NCI-H510A (cell line): ENCODE measurements around the gene STK26.
A peak's percentile ranks its signal among the peaks of the same experiment; 100 is the strongest.
"Not testable (repeated sequence)": the region's sequence is repeated elsewhere in the genome, so short reads cannot be mapped to it uniquely, and the experiment has no call there.

Experiments
- DNase-seq: peaks from one replicate; lab custom pipeline; 2025; lab: John Stamatoyannopoulos, UW

The STK26 gene

DNA sequence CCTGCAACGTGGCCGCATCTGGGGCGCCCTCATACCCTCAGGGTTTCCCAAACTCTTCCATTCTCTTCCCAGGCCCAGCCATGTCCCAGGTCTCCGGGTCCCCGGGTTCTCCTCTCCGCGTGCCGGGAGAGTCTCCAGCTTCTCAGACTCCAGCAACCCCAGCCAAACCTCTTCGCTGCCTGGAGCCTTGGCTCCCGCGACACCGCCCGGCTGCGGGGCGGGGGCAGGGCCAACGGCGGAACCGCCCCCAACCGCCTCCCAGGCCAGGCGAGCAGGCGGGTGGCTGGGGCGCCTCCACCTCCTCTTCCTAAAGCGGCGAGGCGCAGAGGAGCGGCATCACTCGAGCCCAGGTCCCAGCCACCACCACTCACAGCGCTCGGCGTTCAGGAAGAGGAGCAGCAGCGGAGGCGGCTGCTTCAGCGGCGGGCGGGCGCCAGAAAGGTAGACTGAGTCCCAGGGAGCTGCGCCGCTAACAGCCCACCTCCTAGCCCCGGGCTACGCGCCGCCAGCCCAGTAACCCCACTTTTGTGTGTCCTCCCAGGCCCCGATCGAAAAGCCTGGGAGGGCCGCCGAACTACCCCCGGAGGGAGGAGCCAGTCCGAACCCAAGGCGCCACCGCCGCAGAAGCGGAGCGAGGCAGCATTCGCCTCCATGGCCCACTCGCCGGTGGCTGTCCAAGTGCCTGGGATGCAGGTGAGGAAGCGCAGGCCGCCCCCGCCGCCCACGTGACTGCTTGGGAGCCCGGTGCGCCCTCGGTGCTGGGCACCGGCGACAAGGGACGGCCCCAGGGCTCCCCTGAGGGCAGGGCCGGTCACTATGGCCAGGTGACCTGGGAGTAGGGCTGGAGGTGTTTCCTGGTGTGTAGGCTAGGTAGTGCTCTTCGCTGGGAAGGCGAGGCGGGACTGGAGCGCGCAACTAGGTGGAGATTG, at the start of gene STK26:
TSS of gene STK26 (plus strand) at position 336 of the 929 bp plus-strand sequence. CDS start at position 652, 316 bp downstream.
- peak; percentile 66 for DNase-seq

DNA sequence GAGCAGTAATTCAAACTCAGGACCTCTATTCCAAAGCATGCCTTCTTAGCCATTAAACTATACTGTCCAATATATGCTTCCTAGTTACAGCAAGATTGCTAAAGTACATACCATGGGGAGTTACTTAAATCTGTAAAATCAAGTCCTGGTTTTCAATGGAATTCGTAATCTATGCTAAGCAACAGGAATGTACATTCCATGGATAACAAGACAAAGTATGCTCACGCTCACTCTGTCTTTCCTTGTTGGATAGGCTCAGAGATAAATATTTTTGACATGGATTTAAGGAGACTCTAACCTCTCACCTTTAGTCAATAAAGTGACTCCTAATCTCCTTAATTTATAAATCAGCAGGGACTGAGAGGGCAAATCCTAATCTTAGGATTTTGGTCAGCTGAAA, 47.3 kb upstream of the STK26 start:
- no peak for DNase-seq

DNA sequence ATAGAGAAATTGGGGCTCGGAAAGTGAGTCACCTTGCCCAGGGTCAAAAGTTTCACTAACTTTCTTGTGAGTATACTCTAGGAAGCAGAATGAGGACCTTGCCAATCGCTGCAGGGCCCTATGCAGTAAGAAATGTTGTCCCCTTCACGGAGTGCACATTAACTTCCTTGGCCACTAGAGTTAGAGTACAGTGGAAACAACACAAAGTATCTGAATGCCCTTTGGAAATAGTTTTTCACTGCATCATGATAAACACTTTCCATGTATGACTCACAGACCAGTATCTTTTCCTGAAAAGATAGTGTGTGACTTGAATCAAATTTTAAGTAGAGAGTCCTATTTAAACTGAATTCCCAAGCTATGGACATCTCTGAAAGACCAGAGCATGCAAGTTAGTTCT, 45.5 kb upstream of the STK26 start:
- no peak for DNase-seq

DNA sequence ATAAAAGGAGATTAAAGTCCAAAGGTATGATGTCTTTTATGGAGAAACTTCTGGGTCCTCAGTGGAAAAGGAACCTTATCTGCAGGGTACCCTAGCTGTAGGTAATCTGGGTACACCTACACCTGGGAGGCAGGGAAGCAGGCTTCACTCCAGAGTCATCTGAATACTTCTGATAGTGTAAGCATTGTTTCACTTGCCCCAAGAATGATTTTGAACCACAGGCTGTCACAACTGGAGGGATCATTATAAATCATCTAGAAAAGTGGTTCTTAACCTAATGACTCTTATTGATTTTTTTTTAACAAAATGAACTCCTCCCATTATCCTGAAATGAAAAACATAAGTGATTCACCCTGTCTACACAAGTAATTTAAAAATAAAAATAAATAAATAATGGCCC, 44.0 kb upstream of the STK26 start:
- no peak for DNase-seq

DNA sequence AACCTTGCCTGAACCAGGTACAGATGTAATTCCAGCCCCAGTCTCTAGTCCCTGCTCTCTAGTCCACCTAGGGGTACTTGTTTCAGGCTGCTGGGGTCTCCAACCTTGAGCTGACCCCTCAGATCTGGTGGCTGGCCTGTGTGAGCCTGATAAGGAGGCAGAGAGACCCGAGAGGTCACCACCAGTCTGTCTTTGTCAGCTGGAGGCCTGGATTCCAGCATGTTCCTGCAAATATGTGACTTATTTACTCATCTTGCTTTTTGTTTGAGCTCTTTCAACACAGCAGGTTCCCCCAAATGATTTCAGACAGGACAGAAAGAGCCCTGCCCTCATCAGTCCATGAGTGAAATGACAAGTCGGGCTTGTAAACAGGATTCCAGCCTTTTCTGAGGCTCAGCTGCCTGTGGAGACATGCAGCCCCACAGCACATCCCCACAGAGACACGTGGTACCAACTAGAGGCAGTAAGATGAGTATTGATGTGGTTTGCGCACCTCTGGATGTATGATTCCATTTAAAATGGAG, 37.5 kb upstream of the STK26 start:
- DNase-seq: no peak

DNA sequence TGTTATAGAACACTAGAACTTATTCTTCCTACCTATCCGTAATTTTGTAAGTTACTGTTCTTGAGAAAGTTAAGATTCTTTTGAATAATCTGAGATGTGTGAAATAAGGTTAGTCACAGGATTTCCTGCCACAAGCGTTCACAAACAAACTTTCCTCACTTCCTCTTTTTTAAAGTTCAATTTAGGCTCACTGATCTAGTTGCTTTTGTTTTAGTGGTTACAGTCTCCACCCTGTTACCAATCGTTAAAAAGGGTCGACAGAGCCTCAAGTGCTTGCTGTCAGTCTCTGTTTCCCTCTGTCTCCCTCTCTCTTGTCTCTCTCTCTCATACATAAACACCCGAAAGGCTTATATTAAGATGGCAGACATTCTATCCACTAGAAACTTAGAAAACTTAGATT, 35.9 kb upstream of the STK26 start:
- DNase-seq: no peak

DNA sequence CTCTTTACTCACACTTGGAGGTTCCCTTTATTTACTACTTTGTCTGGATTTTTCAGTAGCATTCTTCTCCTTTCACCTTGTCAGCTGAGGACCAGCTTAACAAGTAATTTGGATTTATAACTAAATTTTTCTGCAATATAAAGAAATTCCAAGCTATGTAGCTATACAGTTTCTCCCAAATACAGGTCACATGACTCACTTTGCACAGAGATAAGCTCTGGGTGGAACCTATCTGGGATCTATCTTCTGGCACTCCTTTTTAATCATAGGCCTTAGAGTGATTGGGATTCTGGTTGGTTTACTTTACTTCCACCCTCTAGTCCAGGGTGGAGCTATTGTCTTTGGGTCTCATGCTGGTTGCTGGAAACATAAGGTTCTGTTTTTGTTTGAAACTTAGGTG, 34.9 kb upstream of the STK26 start:
- DNase-seq: no peak

DNA sequence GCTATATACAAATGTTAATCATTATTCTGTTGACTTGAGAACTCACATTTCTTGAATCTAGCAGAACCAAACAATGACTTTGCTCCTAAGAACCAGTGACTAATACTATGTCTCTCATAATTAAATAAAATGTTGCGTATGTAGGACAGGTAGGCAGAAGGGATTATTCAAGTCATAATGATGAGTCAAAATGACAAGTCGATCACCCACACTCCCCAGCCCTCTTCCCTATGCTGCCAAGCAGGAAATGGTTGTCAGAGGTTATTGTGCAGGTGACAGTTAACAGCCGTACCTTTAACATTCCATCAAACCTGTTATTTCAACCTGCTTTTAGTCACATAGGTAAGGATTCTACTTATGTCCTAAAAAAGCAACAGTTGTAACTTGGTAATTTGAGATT, 22.0 kb upstream of the STK26 start:
- DNase-seq: no peak

DNA sequence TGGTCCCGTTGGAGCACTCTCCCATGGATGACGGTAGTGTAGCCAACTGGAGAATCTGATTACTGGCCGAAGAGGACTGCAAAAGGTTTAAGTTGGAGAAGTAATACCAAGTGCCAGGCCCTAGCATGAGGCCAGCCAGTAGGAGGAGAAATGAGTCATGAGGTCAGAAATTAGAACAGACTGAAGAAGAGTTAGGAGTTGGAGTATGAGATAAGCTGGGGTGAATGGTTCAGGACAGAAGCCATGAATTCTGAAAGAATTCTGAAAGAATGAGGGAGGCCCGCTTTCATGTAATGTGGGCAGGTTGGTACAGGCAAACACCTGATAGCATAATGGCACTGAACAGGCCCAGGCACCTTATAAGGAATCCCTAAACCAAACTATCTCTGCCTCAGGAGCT, 18.4 kb upstream of the STK26 start:
- no peak for DNase-seq

DNA sequence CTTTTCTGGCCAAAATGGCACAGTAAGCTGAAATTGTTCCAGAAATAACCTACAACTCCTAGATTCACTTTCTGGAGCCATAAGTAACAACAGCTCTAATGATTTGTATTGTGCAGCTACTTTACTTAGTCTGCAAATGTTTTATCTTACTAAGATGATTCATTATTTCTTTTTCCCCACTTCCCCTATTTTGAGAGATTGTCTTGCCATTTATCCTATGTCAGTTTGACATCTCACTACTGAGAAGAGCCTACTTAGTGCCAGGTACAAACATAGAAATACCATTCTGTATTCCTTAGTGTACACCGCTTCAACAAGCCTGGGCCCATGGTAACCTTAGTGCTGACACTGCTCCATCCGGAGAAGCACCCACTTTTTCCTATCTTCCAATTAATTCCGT, 13.8 kb upstream of the STK26 start:
- DNase-seq: no peak

DNA sequence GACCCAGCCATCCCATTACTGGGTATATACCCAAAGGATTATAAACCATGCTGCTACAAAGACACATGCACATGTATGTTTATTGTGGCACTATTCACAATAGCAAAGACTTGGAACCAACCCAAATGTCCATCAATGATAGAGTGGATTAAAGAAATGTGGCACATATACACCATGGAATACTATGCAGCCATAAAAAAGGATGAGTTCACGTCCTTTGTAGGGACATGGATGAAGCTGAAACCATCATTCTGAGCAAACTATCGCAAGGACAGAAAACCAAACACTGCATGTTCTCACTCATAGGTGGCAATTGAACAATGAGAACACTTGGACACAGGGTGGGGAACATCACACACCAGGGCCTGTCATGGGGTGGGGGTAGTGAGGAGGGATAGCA, 12.9 kb upstream of the STK26 start:
- DNase-seq: not testable (repeated sequence)

DNA sequence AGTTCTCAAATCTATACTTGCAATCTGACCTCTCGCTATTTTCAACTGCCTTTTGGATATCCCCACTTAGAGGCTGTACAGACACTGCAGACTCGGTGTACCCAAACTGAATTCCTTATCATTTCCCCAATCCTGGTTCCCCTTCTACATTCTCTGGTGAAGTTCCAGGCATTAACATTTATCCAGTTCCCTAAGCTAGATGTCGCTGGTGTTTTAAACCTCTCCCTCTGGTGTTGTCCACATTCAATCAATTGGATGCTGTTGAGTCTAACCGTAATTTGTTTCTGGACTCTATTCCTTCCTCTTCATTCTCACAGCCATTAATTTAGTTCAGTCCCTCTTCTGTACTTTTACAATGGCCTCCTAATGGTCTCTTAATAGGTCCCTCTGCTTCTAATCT, 7.2 kb upstream of the STK26 start:
- no peak for DNase-seq

DNA sequence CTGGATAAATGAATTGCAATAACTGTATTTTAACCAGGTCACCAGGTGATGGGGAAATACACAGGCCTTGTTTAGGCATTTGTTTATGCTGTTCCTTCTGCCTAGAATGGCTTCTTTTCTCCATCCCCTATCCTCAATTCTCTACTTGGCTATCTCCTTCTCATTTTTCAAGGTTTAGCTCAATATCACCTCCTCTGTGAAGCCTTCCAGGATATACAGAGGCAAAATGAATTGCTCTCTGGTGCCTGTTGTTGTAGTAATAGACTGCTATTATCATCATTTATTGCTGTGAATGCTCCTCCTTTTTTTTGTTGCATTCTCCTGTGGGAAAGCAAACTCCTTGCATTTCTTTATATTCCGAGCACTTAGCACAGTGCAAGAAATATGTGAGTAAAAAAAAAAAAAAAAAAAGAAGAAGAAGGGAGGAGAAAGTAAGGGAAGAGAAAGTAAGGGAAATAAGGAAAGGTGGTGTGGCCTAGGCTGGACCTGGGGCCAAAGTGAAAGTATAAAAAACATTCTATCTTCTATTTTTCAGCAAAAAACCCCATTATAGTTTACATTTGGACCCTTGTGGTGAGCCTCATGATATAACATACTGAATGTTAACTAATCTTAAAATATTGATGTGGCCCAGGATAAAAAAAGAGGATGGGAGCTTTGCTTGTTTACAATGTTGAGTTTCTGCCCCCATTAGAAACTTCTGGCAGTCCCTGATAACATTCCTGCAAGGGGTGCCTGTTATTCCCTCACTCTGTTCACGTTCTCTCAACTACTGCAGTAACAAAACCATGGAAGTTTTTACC, 6.3 kb upstream of the STK26 start:
- no peak for DNase-seq

DNA sequence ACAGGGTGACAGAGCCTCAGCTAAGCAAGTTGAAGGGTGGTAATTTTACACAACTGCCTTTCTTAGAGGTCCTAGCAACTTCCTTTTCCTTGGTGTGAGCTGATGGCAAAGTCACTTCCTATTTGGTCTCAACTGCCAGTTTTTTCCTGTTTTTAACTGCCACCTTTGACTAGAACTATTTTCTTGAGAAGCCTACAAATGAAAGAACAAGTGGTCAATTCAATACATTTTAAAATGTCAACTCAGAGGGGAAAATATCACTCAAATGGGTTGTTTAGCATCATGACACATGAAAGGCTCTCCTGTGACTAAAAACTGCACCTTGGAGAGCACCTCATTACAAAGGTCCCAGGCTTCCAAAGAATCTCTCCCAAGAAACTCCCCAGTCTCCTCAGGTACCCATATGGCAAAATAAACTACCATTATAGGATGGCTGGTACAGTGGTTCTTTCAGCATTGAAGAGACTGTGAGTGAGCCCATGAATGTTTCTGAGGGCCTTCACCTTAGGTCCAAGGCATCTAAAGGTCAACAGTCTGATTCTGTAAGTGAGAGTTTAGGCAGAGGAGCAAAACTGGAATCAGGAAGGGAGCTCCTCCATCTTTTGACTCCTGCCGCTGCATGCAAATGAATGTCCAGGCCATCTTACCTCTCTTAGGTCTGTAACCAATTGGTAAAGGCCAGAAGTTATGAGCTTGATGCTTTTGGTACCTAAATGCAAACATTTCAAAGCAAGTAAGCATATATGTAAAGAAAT, 5.5 kb upstream of the STK26 start:
- DNase-seq: no peak

DNA sequence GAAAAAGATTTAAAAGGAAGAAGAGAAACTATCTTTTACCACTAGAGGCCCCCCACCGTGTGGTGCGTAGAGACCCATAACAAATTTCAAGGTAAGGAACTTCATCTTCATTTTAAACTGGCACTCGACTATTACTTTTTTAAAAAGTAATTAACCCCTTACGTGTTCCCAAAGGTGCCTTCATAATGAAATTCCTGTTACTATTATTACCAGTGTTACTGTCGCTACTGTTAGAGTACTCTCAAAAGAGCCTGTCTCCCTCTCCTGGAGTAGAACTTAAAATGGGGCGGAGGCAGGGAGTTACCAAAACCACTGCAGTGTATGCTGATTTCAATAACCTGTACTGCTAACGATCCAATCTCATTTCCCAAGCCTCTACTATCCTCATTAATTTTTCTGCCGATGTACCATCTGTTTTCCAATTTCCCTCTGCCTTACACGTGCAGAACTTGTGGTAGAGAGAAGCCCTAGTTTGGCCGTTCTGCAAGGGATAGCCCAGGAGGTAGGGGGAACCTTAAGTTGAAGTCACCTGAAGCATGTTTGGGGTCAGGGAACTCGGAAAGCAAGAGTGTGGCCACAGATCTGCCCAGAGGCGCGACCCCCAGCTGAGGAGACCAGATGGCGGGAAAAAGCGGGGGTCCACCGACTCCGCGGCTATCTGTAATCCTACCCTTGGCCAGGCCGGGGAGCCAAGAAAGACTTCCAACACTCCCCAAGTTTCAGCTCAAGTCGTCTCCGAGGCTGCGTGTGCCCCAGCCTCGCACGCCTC, 720 bp upstream of the STK26 start:
- no peak for DNase-seq

DNA sequence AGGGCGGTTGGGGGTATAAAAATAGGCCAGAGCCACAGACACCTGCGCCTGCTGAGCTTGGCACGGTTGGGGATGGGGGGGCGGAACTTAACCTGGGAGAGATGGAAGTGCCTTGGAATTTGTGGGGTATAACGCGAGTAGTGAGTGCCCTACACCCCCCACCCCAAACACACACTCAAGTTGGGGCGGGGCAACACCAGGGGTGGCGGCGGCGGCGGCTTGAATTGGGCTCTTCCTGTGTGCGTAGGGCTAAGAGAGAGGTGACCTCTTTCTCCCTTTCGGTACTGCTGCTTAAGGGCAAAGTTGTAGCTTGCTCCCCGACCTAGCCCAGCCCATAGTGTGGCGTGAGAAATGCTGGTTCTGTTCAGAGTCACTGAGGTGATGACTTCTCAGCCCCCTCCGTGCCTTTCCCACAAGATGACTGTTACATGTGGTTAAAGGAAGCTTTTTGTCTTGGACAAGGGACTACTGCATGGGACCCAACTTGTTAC, 839 bp downstream of the STK26 start:
- no peak for DNase-seq

DNA sequence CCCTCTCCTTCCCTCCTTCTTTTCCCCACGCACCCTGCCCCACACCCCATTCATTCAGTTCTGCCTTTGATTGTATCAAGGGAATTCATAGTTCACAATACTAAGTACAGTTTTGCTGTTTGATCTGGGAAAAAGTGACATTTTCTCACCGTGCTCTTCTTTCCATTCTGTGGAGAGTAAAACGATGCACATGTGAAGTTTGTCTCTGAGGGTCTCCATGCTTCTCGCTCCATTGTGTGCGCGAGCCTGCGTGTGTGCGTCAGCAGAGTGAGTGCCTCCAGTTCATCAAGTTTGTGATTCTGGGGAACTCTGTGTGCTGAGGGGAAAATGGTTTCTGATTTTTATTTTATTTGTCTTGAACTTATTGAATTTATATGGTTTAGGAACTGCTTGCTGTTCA, 1.9 kb downstream of the STK26 start:
- DNase-seq: no peak

DNA sequence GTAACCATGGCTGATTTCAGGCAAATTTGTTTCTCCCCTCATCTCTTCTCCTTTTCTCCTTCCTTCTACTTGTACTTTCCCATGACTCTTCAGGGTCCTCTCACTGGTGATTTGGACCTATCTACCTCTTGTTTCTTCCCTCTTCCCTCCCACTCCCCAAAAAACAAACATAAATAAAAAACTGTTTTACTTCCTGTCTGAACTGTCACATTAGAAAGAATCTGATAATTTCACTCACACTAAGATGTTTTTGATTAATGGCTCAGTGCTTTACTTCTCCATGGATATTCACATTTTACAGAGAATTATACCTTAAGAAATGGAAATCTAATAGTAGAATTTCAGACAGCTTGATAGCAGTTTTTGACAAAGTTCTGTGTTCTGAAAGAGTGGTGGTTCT, 7.2 kb downstream of the STK26 start:
- no peak for DNase-seq

DNA sequence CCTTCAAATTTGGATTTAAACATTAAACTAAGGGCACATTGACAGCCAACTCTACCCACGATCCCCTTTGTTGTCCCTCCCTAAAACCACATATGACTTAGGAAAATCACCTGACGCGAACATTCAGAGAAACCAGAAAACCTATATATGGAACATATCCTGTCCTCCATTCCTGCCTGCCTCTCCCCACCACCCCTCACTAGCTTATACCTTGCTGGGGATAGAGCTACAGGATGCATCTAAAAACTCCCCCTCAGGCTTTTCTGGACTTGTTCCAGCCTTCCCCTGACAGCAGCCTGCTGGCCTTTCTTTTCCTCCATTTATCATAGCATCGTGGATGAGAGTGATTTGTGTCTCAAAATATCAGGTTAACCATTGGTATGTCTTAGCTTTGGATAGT, 8.8 kb downstream of the STK26 start:
- no peak for DNase-seq

DNA sequence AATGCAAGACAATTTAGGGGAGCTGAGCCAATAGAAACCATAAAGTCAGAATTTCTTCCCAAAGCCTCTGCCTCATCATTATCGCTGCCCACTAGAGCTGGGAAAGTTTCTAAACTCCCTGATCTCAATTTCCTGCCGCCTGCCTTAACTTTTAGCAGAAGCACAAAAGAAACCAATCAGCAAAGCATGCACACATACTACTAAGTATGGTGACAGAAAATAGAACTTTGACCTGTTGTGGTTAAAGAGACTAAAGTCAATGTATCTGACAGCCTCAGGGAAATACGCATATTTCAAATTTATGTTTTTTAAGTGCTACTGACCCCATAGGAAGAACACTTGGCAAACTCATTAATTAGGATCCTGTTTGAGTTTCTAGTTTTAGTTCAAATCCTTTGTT, 10.1 kb downstream of the STK26 start:
- no peak for DNase-seq

DNA sequence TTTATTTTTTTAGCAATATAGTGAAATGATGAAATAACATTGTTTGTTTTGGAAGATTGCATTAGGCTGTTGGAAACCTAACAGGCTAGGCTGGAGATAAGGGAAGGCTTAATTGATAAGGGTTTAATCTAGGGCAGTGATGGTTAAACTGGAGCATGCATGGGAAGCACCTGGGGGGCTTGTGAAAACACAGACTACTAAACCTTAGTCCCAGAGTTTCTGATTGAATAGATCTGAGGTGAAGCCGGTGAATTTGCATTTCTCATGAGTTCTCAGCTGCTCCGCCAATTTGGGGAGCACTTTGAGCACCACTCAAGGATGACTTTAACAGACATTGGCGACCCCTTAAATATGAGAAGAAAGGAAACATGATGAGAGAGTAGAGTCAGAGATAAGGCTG, 11.5 kb downstream of the STK26 start:
- DNase-seq: no peak
